EL (cell line): ENCODE measurements around the gene EPOP.
A peak's percentile ranks its signal among the peaks of the same experiment; 100 is the strongest.

Experiments used
- DNase-seq: peaks from one replicate; pipeline ENCODE4 v3.0.0-alpha.2; 2016

EPOP gene

GRCh38 chr17:38705803-38706504, 31.2 kb upstream of the EPOP start:
- DNase-seq, result peak; percentile 51

- DNase-seq, result no peak
These were observed 30.7 kb upstream of the EPOP start for GRCh38 chr17:38705523-38705802.

GRCh38 chr17:38704606-38705522, 30.1 kb upstream of the EPOP start, which contains the start of gene MLLT6:
MLLT6 (plus strand) TSS chr17:38705273; CDS start chr17:38705633, 360 bp downstream.
- peak; percentile 76 for DNase-seq

- peak; percentile 67 for DNase-seq
These were observed 29.2 kb upstream of the EPOP start for GRCh38 chr17:38703742-38704605.

- DNase-seq, result no peak
These were observed 28.4 kb upstream of the EPOP start for GRCh38 chr17:38702916-38703741.

GRCh38 chr17:38702166-38702915, 27.6 kb upstream of the EPOP start:
- peak; percentile 90 for DNase-seq

GRCh38 chr17:38701504-38702165, 26.9 kb upstream of the EPOP start:
- DNase-seq, result peak; percentile 56

- no peak for DNase-seq
These were observed 24.0 kb upstream of the EPOP start for GRCh38 chr17:38698760-38699159.

GRCh38 chr17:38697061-38697820, 22.5 kb upstream of the EPOP start:
- DNase-seq, result no peak

GRCh38 chr17:38693700-38694329, 19.1 kb upstream of the EPOP start:
- DNase-seq, result peak; percentile 48

GRCh38 chr17:38691154-38691553, 16.4 kb upstream of the EPOP start:
- no peak for DNase-seq

GRCh38 chr17:38690386-38690785, 15.6 kb upstream of the EPOP start:
- DNase-seq, result no peak

- peak; percentile 64 for DNase-seq
These were observed 12.5 kb upstream of the EPOP start for GRCh38 chr17:38687286-38687685.

GRCh38 chr17:38685491-38685890, 10.7 kb upstream of the EPOP start:
- DNase-seq, result no peak

GRCh38 chr17:38681096-38681495, 6.3 kb upstream of the EPOP start:
- no peak for DNase-seq

GRCh38 chr17:38677819-38678218, 3.1 kb upstream of the EPOP start:
- DNase-seq, result no peak

GRCh38 chr17:38676706-38677504, 2.1 kb upstream of the EPOP start:
- DNase-seq, result peak; percentile 86

GRCh38 chr17:38674014-38674748, 576 bp downstream of the EPOP start:
- peak; percentile 32 for DNase-seq
